ENCODE measurements around the gene POU2F3.

POU2F3 gene

DNA sequence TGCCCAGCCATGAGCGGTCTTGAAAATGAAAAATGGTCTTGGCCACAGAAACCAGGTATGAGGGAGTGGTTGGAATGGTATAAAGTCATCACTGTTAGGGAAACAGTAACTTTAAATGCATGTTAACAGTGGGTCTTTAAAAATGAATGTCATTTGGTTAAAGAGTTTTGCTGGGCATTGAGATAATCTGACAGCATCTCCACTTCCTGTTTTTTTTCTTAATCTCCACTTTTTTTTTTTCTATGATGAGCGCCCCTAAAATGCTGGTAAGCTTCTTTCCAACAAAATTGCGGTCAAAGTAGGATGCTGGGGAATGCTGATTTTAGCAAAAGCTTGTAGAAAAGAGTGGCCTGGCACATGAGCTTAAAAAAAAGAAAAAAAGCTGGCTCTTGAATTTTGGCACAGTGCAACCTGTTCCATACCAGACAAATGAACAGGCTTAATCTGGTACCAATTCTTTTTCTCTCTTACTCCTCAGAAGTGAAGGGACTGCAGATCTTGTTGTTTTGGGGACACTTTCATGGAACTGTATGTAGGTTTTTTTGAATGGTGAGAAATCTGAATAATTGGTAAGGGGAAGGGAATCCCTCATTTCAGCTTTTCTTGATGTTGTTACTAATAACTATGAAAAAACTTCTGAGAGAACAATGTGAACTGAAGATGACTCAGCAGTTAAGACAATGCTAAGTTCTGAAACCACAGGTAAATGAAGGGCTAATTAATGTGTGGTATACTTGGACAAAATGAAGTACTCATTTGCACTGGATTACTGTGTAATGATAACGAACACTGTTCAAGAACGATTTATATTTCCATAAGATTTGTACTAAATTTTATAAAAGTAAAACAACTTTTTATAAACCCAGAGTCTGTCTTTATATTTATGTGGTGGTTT lies 93.1 kb downstream of the POU2F3 start:
- in situ Hi-C loops (cut with MboI; ENCODE audit: low pct_unique_long_range_greater_than_20kb, low sequenced_read_pairs) = no loop called here
- no peak for DNase-seq

DNA sequence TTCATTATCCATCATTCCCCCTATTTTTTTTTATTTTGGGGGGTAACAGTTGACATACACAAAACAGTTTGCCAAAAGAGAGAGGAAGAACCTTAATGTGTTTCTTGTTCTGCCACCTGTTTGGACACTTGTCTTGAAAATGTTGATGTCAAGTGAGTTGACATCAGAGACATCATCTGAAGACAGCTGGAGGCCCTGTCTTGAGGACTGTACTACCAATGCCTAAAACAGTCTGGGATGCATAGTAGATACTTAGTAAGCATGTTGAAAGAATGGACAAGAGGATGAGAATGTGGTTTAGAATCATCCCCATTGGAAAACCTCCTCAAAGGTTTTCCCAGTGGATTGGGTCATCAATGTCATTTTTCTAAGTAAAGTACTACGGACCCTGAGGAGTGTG lies 93.9 kb downstream of the POU2F3 start:
- in situ Hi-C loops (cut with MboI; ENCODE audit: low pct_unique_long_range_greater_than_20kb, low sequenced_read_pairs) = no loop called here
- DNase-seq = no peak

DNA sequence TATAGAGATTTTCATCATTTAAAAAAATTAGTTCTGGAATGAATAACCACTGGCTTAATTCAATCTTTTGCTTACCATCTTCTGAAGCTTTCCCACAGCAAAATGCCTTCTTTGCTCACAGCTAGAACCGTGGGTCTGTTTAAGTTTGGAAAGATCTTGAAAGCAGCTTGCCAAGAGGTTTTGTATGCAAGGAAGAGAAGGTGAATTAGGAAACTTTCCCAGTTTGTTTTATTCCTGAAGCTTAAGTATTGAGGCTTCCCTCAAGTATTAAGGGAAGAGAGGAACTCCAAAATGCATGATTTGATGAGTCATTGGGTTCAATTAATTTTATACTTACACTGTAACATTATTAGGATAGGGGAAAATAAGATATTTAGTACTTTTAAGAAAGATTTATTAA lies 94.4 kb downstream of the POU2F3 start:
- no peak for DNase-seq
- in situ Hi-C loops (cut with MboI; ENCODE audit: low pct_unique_long_range_greater_than_20kb, low sequenced_read_pairs) = no loop called here

DNA sequence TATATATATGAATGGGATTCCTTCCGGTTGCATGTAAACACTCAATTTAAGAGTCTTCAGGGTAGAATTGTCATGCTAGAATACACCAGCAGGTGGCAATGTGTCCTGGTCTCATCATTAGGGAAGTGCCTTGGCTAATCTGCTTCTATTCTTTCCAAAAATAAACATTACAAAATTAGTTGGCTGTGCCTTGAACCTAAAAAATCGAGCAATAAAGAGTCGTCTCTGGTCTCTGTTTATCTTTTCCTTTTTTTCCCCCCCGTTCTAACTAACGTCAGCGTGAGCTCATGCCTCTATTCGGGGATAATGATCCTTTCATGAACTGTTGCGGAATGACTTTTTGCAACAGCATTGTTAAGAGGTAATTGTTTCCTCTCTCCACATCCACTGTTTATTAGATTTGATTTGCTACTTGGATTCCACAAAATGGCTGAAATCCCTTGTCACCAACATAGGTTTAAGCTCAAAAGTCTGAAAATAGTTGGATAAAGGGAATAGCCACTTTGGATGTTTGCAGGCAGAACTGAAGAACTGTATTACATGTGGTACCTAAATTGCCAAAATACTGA lies 95.0 kb downstream of the POU2F3 start:
- in situ Hi-C loops (cut with MboI; ENCODE audit: low pct_unique_long_range_greater_than_20kb, low sequenced_read_pairs) = no loop called here
- peak; percentile 83 for DNase-seq

DNA sequence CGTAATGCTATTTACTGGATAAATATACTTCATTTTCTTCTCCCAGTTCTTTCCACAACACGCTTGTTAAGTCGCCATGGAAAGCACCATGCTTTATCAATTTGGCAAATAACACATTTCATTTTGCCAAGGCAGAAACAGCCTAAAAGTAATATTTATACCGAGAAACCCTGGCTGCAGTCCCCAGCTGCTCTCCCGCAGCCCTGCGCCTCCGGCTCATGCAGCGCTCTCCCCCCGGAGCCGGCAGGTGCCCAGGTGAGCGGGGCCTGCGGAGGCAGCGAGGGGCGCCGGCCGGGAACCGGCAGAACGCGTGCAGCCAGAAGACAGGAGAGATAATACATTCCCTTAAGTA lies 95.6 kb downstream of the POU2F3 start:
- in situ Hi-C loops (cut with MboI; ENCODE audit: low pct_unique_long_range_greater_than_20kb, low sequenced_read_pairs) = no loop called here
- DNase-seq = no peak

DNA sequence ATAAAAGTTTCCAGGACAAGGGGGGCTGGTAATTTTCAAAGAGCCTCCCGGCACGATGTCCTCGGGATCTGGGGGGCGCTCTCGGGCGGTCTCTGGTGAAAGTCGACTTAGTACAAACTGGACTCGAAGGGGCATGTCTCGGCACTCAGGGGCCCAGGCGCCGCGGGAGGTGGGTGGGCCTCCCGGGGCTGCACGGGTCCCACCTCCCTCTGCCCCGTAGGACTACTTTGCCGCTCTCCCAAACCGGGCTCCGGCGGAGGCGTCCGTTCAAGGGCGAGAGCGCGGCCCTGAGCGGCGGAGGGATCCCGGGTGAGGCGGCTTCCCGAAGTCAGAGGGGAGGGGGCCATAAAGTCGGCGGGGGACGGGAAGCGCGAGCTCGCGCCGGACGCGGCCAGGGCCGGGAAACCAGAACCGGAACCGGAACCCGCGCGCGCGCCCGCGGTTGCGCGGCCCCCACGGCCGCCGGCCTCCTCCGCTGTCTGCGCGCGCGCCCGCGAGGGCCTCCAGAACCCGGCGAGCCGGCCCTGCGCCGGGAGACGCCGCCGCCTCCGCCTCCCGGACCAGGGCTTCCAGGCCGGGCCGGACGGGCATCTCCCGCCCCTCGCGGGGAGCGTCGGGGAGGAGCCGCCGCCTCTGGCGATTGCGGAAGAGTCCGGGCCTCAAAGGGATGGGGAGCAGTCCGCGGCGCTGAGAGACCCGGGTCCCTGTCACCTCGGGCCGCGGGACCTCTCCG lies 96.1 kb downstream of the POU2F3 start, which contains the start of gene ARHGEF12:
ARHGEF12 (plus strand) TSS at position 506 of the 733 bp plus-strand sequence. CDS start 831 bp downstream, outside the sequence.
- DNase-seq = peak; percentile 72
- in situ Hi-C loops (cut with MboI; ENCODE audit: low pct_unique_long_range_greater_than_20kb, low sequenced_read_pairs) = no loop called here

DNA sequence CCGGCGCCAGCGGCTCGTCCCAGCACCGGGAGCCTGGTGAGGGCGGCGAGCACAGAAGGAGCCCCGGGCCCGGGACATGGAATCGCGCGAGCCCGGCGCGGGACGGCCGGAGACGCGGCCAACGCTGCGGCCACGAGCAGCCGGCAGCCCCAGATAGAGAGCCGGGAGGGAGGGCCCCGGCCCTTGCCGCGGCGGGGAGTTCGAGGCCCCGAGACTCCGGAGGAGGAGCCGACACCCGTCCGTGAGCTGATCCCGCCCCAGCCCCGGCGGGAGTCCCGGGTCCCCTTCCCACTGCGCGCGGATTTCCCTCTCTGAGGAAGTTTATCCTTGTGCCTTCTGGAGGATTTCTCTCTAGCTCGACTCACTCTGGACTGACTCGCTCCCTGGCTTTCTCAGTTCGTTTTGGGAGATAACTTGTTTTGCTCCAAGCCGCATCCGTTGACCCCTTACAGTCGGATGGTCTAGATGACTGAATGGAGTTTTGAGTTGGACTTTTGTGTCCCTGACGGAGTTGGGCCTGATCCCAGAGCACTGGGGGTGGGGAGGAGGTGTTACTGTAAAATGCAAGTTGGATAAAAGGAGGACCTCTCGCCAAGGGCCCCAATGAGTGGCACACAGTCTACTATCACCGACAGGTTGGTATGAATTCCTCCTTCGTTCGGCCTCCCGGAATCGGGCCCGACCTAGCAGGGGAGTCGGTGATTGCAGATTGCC lies 96.9 kb downstream of the POU2F3 start:
- peak; percentile 14 for DNase-seq

DNA sequence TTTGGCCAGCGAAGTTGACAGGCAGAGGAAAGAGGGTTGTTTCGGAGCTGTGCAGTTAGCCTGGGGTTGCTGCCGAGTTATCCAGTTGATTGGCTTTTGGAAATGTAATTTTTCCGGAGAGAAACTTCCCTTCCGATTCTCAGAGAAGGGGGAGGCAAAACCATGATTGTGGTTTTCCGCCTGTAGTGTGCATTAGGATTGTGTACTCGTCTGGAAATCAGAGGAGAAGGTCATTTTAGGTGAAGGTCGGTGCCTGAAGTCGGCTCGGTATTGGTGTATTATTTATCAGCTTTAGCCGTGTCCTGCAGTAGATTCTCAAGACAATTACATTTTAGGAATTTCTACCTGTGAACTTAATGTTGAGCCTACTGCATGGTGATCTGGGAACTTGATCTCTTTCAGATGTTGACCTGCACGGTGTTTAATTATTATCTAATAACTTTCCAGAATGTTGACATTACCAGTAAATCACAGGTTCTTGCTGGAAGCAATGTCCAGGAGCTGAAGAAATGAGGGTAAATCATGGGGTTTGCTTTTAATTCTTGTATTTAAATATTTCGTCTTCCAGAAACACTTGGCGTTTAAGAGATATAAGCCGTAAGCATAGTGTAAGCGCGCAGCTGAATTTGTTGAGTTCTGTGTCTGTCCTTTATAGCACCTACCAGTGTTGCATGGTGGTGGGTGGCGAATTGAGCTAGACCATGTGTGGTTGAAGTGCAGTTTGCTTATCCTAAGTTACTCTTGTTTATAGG lies 97.6 kb downstream of the POU2F3 start:
- peak; percentile 66 for DNase-seq
- in situ Hi-C loops (cut with MboI; ENCODE audit: low pct_unique_long_range_greater_than_20kb, low sequenced_read_pairs) = no loop called here

More for the DNA sequence above, 96.9 kb downstream of the POU2F3 start:
- in situ Hi-C loops (cut with MboI; ENCODE audit: low pct_unique_long_range_greater_than_20kb, low sequenced_read_pairs) = no loop called here

DNA sequence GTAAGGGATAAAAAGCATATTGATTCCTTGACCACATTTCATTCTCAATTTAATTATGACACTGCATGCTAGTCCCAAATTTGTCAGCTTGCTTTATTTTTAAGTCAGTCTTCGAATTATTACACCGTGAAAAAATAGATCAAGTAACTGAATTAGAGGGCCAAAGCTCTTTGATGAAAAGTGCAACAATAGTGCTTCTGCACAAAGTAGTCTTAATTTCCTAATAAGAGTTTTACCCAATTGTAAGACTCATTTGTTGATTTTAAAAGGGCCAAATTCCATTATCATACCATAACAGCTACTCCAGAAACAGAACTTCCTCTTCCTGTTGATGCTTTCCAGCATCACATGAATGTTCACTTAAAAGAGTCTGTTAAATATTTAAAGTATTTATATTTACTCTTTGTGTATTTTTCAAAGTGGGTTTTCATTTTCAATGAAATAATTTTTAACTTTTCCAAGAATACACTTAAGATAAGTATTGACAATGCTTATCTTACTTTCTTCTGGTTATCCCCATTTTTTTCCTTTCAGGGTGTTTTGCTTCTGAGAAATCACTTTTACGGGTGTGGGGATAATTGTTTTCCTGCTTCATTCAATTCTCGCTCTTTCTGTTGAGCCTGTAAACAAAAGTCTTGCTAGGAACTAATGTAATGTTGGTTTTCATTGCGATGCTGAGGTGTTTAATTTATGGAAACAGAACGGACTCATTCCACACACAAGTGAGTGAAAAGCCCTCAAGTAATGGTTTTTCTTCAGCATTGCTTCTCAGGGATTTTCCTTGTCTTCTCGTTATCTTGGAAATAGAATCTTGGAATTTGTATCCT lies 98.4 kb downstream of the POU2F3 start:
- in situ Hi-C loops (cut with MboI; ENCODE audit: low pct_unique_long_range_greater_than_20kb, low sequenced_read_pairs) = no loop called here
- DNase-seq = no peak

DNA sequence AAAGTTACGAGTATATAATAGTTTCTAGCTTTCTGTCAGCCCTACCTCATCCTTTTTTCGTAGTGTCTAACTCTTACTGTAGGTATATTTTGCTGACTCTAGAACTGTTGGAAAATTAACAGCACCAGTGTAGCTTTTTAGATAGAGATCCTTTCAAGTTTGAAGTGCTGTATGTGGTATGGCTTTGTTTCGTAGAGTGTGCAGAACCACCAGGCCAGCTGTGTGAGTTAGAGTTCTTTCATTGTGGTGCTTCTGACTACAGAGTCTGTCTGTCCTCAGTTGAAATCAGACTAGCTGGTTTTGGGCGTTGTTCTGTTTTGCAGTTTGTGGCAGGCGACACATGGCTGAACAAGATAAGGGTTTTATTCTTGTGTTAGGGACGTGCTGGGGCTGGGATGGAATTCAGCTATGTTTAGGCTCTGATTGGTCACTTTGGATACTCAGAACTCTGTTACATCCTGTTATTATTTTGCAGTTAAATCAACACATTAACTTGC lies 99.5 kb downstream of the POU2F3 start:
- peak; percentile 20 for DNase-seq
- in situ Hi-C loops (cut with MboI; ENCODE audit: low pct_unique_long_range_greater_than_20kb, low sequenced_read_pairs) = no loop called here

DNA sequence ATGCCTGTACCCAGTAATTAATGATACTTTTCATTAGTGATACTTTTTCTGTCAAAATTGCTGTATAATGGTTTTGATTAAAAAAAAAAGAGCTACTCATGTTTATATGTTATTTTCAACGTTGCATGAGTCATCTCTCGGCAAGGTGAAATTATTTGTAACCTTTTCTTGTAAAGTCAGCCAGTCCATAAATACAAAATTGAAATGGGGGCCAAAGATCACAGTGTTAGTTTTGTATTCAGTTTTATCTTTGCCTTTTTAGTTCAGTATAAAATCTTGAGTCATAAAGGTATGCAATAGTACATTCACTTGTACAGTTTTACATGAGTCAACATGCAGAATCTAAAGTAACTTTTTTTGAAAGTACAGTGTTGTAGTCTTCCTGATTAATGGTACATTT lies 100.6 kb downstream of the POU2F3 start:
- in situ Hi-C loops (cut with MboI; ENCODE audit: low pct_unique_long_range_greater_than_20kb, low sequenced_read_pairs) = no loop called here
- no peak for DNase-seq

DNA sequence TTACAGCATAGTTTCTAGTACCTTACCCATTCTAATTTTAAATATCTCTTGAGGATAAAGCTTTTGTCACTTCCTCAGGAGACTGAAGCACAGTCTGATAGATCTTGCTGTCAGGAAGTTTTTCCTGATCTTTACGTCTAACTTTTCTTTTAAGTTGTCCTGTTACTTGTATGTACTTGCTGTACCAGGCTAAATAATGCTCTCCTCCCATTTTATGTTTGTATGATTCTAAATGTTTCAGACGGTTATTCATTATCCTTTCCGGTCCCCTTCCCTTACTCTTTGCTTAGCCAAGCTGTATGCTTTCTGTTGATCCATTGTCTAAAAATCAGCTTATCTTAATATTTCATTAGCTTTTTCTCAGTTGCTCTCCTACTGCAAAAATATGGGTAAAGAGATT lies 102.3 kb downstream of the POU2F3 start:
- in situ Hi-C loops (cut with MboI; ENCODE audit: low pct_unique_long_range_greater_than_20kb, low sequenced_read_pairs) = no loop called here
- DNase-seq = no peak

DNA sequence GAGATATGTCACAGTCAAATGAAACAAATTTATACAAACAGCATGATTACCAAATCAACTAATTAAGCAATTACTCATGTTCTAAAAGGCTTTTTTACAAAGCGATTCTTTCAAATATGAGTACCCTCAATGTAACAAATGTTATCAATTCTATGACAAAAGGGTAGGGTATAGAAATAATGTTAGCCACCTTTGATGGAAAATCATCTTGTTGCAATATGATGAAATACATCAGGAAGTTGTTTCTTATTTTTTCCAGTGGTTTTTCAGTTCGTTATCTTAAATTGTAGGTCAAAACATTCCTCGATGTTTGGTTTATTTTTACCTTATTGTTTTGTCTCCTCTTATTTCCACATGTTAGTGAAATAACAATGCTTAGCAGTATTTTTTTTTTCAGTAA lies 102.7 kb downstream of the POU2F3 start:
- in situ Hi-C loops (cut with MboI; ENCODE audit: low pct_unique_long_range_greater_than_20kb, low sequenced_read_pairs) = no loop called here

DNA sequence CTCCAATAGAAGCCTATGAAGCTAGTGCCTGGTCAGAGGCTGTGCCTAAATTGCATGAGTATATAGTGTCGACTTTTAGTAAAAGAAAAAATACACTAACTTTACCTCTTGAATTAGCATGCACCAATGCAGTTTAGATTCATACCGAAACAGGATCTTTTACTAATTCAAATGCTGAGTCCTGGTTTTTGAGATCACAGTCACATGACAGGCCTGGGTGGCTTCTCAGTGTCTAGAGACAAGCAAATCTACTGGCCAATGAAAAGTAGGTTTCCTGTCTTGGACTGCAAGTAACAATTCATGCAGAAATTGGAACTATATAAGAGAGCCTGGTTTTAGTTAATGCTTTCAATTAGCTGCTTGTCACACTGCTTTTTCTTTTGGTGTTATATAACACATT lies 103.5 kb downstream of the POU2F3 start:
- DNase-seq = no peak
- in situ Hi-C loops (cut with MboI; ENCODE audit: low pct_unique_long_range_greater_than_20kb, low sequenced_read_pairs) = no loop called here

More for the DNA sequence above, 102.7 kb downstream of the POU2F3 start:
- no peak for DNase-seq

DNA sequence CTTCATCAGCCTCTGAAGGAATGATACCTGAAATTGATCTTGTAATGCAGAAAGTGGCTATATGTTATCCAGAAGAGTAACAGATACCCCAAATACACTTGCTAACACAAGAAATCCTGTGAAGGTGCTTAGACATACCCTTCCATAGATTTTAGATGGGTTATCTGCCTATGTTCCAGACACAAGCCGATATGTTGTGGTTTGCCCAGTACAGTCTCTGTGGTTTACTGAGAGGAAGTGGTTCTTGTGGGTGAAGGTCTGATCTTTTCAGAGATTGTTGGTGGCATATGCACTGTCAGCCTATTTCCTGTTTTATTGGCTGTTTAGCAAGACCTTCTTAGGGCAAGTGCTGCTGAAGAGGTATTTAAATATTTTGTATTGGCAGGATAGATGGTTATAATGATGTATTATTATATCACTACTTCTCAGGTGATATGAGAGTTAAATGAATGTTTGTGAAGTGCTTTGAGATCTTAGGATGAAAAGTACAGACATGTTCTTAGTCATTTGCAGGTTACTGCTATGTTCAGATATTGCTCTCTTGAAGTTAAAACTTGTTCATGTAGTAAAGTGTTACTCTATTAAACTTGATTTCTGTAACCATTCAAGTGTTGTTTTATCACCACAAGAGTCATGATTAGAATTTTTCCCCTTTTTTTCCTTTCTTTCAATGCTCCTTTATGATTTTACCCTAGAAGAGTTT lies 104.5 kb downstream of the POU2F3 start:
- DNase-seq = peak; percentile 95

DNA sequence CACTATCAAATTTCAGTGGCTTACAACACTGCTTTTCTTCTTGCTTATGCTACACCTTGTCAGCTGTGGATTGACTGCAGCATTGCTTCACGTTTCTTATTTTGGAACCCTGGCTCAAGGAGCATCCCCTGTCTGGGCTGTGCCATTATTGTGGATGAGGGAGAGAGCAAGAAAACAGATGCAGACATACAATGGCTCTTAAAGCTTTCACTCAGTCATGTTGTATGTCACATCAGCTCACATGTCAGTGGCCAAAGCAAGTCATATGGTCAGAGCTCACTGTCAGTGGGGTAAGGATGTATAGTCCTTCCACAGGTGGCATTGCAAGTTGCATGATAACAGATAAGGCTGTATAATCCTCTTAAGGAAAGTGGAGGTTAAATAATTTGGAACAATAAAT lies 106.3 kb downstream of the POU2F3 start:
- in situ Hi-C loops (cut with MboI; ENCODE audit: low pct_unique_long_range_greater_than_20kb, low sequenced_read_pairs) = no loop called here
- no peak for DNase-seq

More for the DNA sequence above, 104.5 kb downstream of the POU2F3 start:
- in situ Hi-C loops (cut with MboI; ENCODE audit: low pct_unique_long_range_greater_than_20kb, low sequenced_read_pairs) = no loop called here

DNA sequence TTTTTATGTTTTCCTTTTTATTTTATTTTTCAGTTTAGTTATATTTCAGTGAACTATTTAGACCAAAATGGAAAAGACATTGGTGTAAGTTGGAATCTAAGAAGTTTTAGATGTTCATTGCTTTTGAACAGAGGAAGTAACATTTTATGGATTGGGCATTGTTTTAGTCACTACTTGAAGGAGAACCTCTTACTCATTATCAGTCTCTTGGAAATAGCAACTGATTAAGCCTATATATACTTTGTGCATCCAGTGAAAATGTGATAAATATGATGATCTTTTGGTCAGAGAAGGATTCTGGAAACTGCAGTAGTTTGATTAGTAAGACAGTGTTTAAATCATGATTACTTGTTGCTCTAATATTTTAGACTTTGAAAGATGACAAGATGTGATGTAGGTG lies 110.7 kb downstream of the POU2F3 start:
- DNase-seq = no peak
- in situ Hi-C loops (cut with MboI; ENCODE audit: low pct_unique_long_range_greater_than_20kb, low sequenced_read_pairs) = no loop called here
